Small intestine (tissue), 7 donors: Measurements from ENCODE around the gene CTSA. TPM values are rescaled to one million over a fixed set of nuclear protein-coding genes. Genes with fewer than 3 reads are reported as not detected.
A peak's percentile ranks its signal among the peaks of the same experiment; 100 is the strongest.
"Not testable (repeated sequence)": the region's sequence is repeated elsewhere in the genome, so short reads cannot be mapped to it uniquely, and the experiment has no call there.

Source experiments
- DNase-seq, 2 donors: peaks; one replicate each; pipeline versions ENCODE4 v3.0.0 to v3.0.0-alpha.2; 2013
- FAIRE-seq: peaks from 2 replicates; lab custom pipeline; 2012; peaks lifted over from hg19 to GRCh38; lab: Jason Lieb, UNC
- H3K27ac ChIP-seq, 3 donors: one replicate each; pipeline ENCODE4 v1.5.1; 2013; ENCODE audit warnings: low read length in 2 of 3, mild to moderate bottlenecking in 2 of 3, control low read depth in 1 of 3, inconsistent platforms in 1 of 3, low read depth in 1 of 3, moderate library complexity in 1 of 3
- H3K27me3 ChIP-seq, 3 donors: one replicate each; pipeline ENCODE4 v1.6.1; 2013; ENCODE audit warnings: low read length in 3 of 3, inconsistent platforms in 1 of 3; ENCODE audit not compliant: control insufficient read depth in 3 of 3, insufficient read depth in 3 of 3
- H3K36me3 ChIP-seq, 3 donors: one replicate each; pipeline ENCODE4 v1.6.1; 2013; ENCODE audit warnings: low read length in 3 of 3, inconsistent platforms in 1 of 3, low read depth in 1 of 3, mild to moderate bottlenecking in 1 of 3, moderate library complexity in 1 of 3; ENCODE audit not compliant: control insufficient read depth in 3 of 3, insufficient read depth in 2 of 3
- H3K4me1 ChIP-seq, 3 donors: one replicate each; pipeline ENCODE4 v1.6.1; 2013; ENCODE audit warnings: low read length in 2 of 3, inconsistent platforms in 1 of 3, low read depth in 1 of 3, mild to moderate bottlenecking in 1 of 3, moderate library complexity in 1 of 3; ENCODE audit not compliant: control insufficient read depth in 3 of 3, insufficient read depth in 2 of 3
- H3K4me3 ChIP-seq, 3 donors: one replicate each; pipeline ENCODE4 v1.5.1; 2013; ENCODE audit warnings: low read length in 3 of 3, control low read depth in 1 of 3, inconsistent platforms in 1 of 3, low read depth in 1 of 3, mild to moderate bottlenecking in 1 of 3, moderate library complexity in 1 of 3
- H3K9me3 ChIP-seq, 2 donors: one replicate each; pipeline ENCODE4 v1.6.1; 2013; ENCODE audit warnings: low read depth in 1 of 2, low read length in 1 of 2; ENCODE audit not compliant: control insufficient read depth in 2 of 2, insufficient read depth in 1 of 2
- WGBS, 3 donors: extraction: QIAGEN DNeasy Blood & Tissue Kit; methylation state at CpG; one replicate each; pipeline ENCODE4 v1.1.7; 2013; 5-methylcytosine and 5-hydroxymethylcytosine counted together
- polyA plus RNA-seq, 4 donors: library from polyadenylated mRNA; stranded (reverse) in 3 of 4; unstranded in 1 of 4; fragments of 200-250 nt in 3 of 4; fragments of 120-200 nt in 1 of 4; gene quantifications; one replicate each; pipeline versions ENCODE4 v1.2.1 to v1.2.3, GENCODE V29; 2013
- donor health status: healthy with polysubstance abuse.
- donor health status: control.
- donor health status: control.
- donor health status: Bipolar disorder and iron deficiency.
- donor health status: healthy.

CTSA gene
- polyA plus RNA-seq, 4 donors: 78.9 to 1,454 (median 115) TPM

- Histone ChIP-seq H3K27me3 (no peaks in the 10 kb centered on the region), H3K4me3 (no peak overlapping the region), H3K9me3 (no peaks in the 10 kb centered on the region), H3K36me3 (peaks cover 0 to 2% (median 0%) of the 10 kb centered on the region in 3 donors), H3K27ac (no peak overlapping the region), H3K4me1 (peaks cover 0 to 10% (median 0%) of the 10 kb centered on the region in 3 donors)
- no peak for FAIRE-seq
- WGBS, 3 donors: 50 to 77% (median 69%) methylated on average over 14 of the region's 14 CpGs
- no peak for DNase-seq
Observed at GRCh38 chr20:45927071-45927878, 36.1 kb downstream of the CTSA start.

GRCh38 chr20:45931680-45932079 lies 40.5 kb downstream of the CTSA start:
- WGBS, 3 donors: 92 to 93% (median 92%) methylated on average over 15 to 17 of the region's 17 CpGs
- DNase-seq: not testable (repeated sequence)

GRCh38 chr20:45933266-45934045 lies 42.3 kb downstream of the CTSA start:
- Histone ChIP-seq H3K4me3 (peak overlapping the region; percentile 89 to 98 (median 91)), H3K27me3 (no peaks in the 10 kb centered on the region), H3K36me3 (peaks cover 3 to 20% (median 5%) of the 10 kb centered on the region in 3 donors), H3K27ac (peak overlapping the region; percentile 99 to 100 (median 100)), H3K9me3 (no peaks in the 10 kb centered on the region), H3K4me1 (peaks cover 0 to 12% (median 3%) of the 10 kb centered on the region in 3 donors)
- FAIRE-seq (no peak), DNase-seq (peak; percentile 61 to 78)
- WGBS, 3 donors: 9 to 18% (median 17%) methylated on average over 22 of the region's 22 CpGs

More at GRCh38 chr20:45931680-45932079, 40.5 kb downstream of the CTSA start:
- H3K9me3 ChIP-seq, H3K27me3 ChIP-seq, H3K27ac ChIP-seq, H3K4me3 ChIP-seq, FAIRE-seq, H3K36me3 ChIP-seq: not testable (repeated sequence)
- peaks cover 0 to 12% (median 3%) of the 10 kb centered on the region in 3 donors for H3K4me1 ChIP-seq

GRCh38 chr20:45934046-45934585 lies 43.0 kb downstream of the CTSA start:
- Histone ChIP-seq H3K4me1 (peaks cover 0 to 12% (median 3%) of the 10 kb centered on the region in 3 donors), H3K27ac (peak overlapping the region; percentile 99 to 100 (median 100)), H3K4me3 (peak overlapping the region; percentile 89 to 98 (median 91)), H3K9me3 (no peaks in the 10 kb centered on the region), H3K36me3 (peaks cover 3 to 27% (median 9%) of the 10 kb centered on the region in 3 donors), H3K27me3 (no peaks in the 10 kb centered on the region)
- FAIRE-seq (no peak), DNase-seq (peak in 1 of 2 donors; percentile 46)
- 0% methylated on average over 27 to 34 of the region's 34 CpGs for WGBS, 3 donors

GRCh38 chr20:45934586-45935415 lies 43.7 kb downstream of the CTSA start, which contains the start of gene PCIF1:
Gene PCIF1 (plus strand): TSS chr20:45934683. CDS start chr20:45939000, 4,317 bp downstream.
- FAIRE-seq (no peak), DNase-seq (peak; percentile 98 to 99)
- Histone ChIP-seq H3K4me3 (peak within 1 kb of the TSS; percentile 89 to 98 (median 91)), H3K4me1 (peaks cover 0 to 12% (median 3%) of the 10 kb centered on the region in 3 donors), H3K36me3 (peaks cover 4 to 34% (median 14%) of the 10 kb centered on the region in 3 donors), H3K27ac (peak within 1 kb of the TSS; percentile 99 to 100 (median 100)), H3K27me3 (no peaks in the 10 kb centered on the region), H3K9me3 (no peaks in the 10 kb centered on the region)
- 0% methylated on average over 58 to 102 of the region's 102 CpGs for WGBS, 3 donors

GRCh38 chr20:45935416-45936046 lies 44.4 kb downstream of the CTSA start:
- Histone ChIP-seq H3K9me3 (no peaks in the 10 kb centered on the region), H3K4me1 (peaks cover 0 to 12% (median 3%) of the 10 kb centered on the region in 3 donors), H3K4me3 (peak overlapping the region; percentile 64 to 98 (median 67)), H3K36me3 (peaks cover 8 to 41% (median 16%) of the 10 kb centered on the region in 3 donors), H3K27me3 (no peaks in the 10 kb centered on the region), H3K27ac (peak overlapping the region; percentile 50 to 94 (median 54))
- FAIRE-seq (no peak), DNase-seq (no peak)
- 8 to 13% (median 10%) methylated on average over 21 of the region's 21 CpGs for WGBS, 3 donors

- H3K36me3 ChIP-seq: peaks cover 14 to 56% (median 17%) of the 10 kb centered on the region in 3 donors
- H3K4me1 ChIP-seq: peaks cover 0 to 8% (median 3%) of the 10 kb centered on the region in 3 donors
- no peak overlapping the region for H3K4me3 ChIP-seq
- no peaks in the 10 kb centered on the region for H3K27me3 ChIP-seq
- no peak overlapping the region for H3K27ac ChIP-seq
- WGBS, 3 donors: 54 to 74% (median 69%) methylated on average over 2 of the region's 2 CpGs
- no peaks in the 10 kb centered on the region for H3K9me3 ChIP-seq
- no peak for DNase-seq
- no peak for FAIRE-seq
Observed at GRCh38 chr20:45937765-45938164, 46.6 kb downstream of the CTSA start.
